PFSK-1 (cell line): ENCODE measurements around the gene RPS6KA4.

Source experiments
- POLR2AphosphoS5 ChIP-seq: IDR thresholded peaks from 2 replicates; pipeline ENCODE4 v1.6.1; 2012; ENCODE audit warnings: low read depth, mild to moderate bottlenecking, control low read depth, low read length, moderate library complexity
- REST ChIP-seq, 2 experiments: IDR thresholded peaks; 2 replicates each; pipeline versions ENCODE4 v1.6.1 to v1.8.0; 2011 to 2012; ENCODE audit warnings: low read depth in 2 of 2, low read length in 2 of 2, control low read depth in 1 of 2, inconsistent platforms in 1 of 2, mild to moderate bottlenecking in 1 of 2, moderate library complexity in 1 of 2; ENCODE audit not compliant: insufficient read depth in 1 of 2
- TAF1 ChIP-seq: IDR thresholded peaks from 2 replicates; pipeline ENCODE4 v1.6.1; 2012; ENCODE audit warnings: low read length, control low read depth, borderline replicate concordance; ENCODE audit not compliant: insufficient read depth

DNA sequence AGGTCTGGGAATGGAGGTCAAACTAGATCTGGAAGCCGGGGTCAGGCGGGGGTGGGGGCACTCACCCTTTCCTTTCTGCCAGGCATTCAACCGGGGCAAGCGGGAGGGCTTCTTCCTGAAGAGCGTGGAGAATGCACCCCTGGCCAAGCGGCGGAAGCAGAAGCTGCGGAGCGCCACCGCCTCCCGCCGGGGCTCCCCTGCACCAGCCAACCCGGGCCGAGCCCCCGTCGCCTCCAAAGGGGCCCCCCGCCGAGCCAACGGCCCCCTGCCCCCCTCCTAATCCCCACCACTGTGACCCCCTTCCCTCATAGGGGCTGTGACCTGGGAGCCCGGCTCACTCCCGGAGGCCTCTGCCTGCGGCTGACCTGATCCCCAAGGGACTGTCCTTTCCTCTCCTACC is 12.2 kb downstream of the RPS6KA4 start:
- no peak for TF ChIP-seq REST (IDR thresholded peaks at IDR 0.05; ENCODE audit: insufficient read depth in 1 of 2, low read depth in 2 of 2, low read length in 2 of 2)
- no peak for TF ChIP-seq TAF1
- TF ChIP-seq POLR2AphosphoS5, result no peak
